Gastrocnemius medialis (tissue), 4 donors: ENCODE measurements around the gene ERGIC3.

Experiments
- POLR2A ChIP-seq, 2 donors: fragments of 450-650 bp; IDR thresholded peaks; one replicate each; pipeline ENCODE4 v1.6.1; 2017; ENCODE audit warnings: antibody characterized with exemption in 2 of 2, mild to moderate bottlenecking in 2 of 2, moderate library complexity in 2 of 2
- TF ChIP-seq, protein P1 (sequence below), 5 experiments: fragments of 450-650 bp in 3 of 5; fragments of 200-600 bp in 2 of 5; sonication (generic) in 2 of 5; IDR thresholded peaks in 4 of 5; conservative IDR thresholded peaks in 1 of 5; 1 replicate in 4 of 5; 2 replicates in 1 of 5; pipeline ENCODE4 v1.5.1; 2016 to 2019; ENCODE audit warnings: antibody characterized with exemption in 5 of 5, mild to moderate bottlenecking in 3 of 5, moderate library complexity in 3 of 5

- TF ChIP-seq POLR2A (IDR thresholded peaks at IDR 0.05) = no peak
- TF ChIP-seq, protein P1, sequence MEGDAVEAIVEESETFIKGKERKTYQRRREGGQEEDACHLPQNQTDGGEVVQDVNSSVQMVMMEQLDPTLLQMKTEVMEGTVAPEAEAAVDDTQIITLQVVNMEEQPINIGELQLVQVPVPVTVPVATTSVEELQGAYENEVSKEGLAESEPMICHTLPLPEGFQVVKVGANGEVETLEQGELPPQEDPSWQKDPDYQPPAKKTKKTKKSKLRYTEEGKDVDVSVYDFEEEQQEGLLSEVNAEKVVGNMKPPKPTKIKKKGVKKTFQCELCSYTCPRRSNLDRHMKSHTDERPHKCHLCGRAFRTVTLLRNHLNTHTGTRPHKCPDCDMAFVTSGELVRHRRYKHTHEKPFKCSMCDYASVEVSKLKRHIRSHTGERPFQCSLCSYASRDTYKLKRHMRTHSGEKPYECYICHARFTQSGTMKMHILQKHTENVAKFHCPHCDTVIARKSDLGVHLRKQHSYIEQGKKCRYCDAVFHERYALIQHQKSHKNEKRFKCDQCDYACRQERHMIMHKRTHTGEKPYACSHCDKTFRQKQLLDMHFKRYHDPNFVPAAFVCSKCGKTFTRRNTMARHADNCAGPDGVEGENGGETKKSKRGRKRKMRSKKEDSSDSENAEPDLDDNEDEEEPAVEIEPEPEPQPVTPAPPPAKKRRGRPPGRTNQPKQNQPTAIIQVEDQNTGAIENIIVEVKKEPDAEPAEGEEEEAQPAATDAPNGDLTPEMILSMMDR (IDR thresholded peaks at IDR 0.05 in 4 of 5, conservative IDR thresholded peaks at IDR 0.05 in 1 of 5) = no peak
Measured at GRCh38 chr20:35552914-35553313, 11.0 kb downstream of the ERGIC3 start.
